HepG2 (cell line): Measurements from ENCODE around the gene BEAN1. TPM values are rescaled to one million over a fixed set of nuclear protein-coding genes. Genes with fewer than 3 reads are reported as not detected.

Experiments used
- CEBPG ChIP-seq: IDR thresholded peaks from 2 replicates; pipeline ENCODE4 v1.6.1; 2016
- FLYWCH1 ChIP-seq: sonication (generic); formaldehyde crosslinking; IDR thresholded peaks from 2 replicates; pipeline ENCODE4 v1.8.1; 2023; ENCODE audit warnings: mild to moderate bottlenecking, missing genetic modification reagents
- GABPA ChIP-seq, 2 experiments: IDR thresholded peaks; 2 replicates each; pipeline ENCODE4 v1.6.1; 2011 to 2016; ENCODE audit warnings: low read depth in 2 of 2, low read length in 1 of 2, missing biosample characterization in 1 of 2, missing genetic modification characterization in 1 of 2
- NCOA2 ChIP-seq: sonication (generic); formaldehyde crosslinking; IDR thresholded peaks from 2 replicates; pipeline ENCODE4 v1.8.0; 2022; ENCODE audit warnings: inconsistent platforms
- NFATC3 ChIP-seq: sonication (generic); formaldehyde crosslinking; IDR thresholded peaks from 2 replicates; pipeline ENCODE4 v1.5.1; 2020; ENCODE audit warnings: mild to moderate bottlenecking, missing genetic modification reagents
- NFE2L2 ChIP-seq: fragments of 150-350 bp; IDR thresholded peaks from 2 replicates; pipeline ENCODE4 v1.6.1; 2014; ENCODE audit warnings: low read length
- NPAS2 ChIP-seq: sonication (generic); formaldehyde crosslinking; IDR thresholded peaks from 2 replicates; pipeline ENCODE4 v1.8.0; 2022; ENCODE audit warnings: mild to moderate bottlenecking, missing genetic modification reagents, borderline replicate concordance
- TBL1XR1 ChIP-seq: fragments of 150-350 bp; IDR thresholded peaks from 2 replicates; pipeline ENCODE4 v1.6.1; 2014; ENCODE audit warnings: borderline replicate concordance, low read length; ENCODE audit not compliant: partially characterized antibody
- TEAD3 ChIP-seq: optimal IDR thresholded peaks from 2 replicates; pipeline ENCODE3; 2016; ENCODE audit warnings: borderline replicate concordance
- YY1 ChIP-seq: IDR thresholded peaks from 2 replicates; pipeline ENCODE4 v1.6.1; 2011; ENCODE audit warnings: low read length, low read depth, moderate library complexity, mild to moderate bottlenecking; ENCODE audit not compliant: insufficient read depth, insufficient replicate concordance
- ZBTB21 ChIP-seq: sonication (generic); formaldehyde crosslinking; IDR thresholded peaks from 2 replicates; pipeline ENCODE4 v1.4.0; 2020; ENCODE audit warnings: missing genetic modification reagents
- ZKSCAN5 ChIP-seq: sonication (generic); formaldehyde crosslinking; IDR thresholded peaks from 2 replicates; pipeline ENCODE4 v1.5.1; 2020; ENCODE audit warnings: mild to moderate bottlenecking, missing genetic modification reagents
- ZNF253 ChIP-seq: sonication (generic); formaldehyde crosslinking; IDR thresholded peaks from 2 replicates; pipeline ENCODE4 v1.8.0; 2022; ENCODE audit warnings: mild to moderate bottlenecking, missing genetic modification reagents, borderline replicate concordance
- ZNF678 ChIP-seq: sonication (generic); formaldehyde crosslinking; IDR thresholded peaks from 2 replicates; pipeline ENCODE4 v1.4.0; 2020; ENCODE audit warnings: mild to moderate bottlenecking, missing genetic modification reagents
- ZNF720 ChIP-seq: sonication (generic); formaldehyde crosslinking; IDR thresholded peaks from 2 replicates; pipeline ENCODE4 v1.4.0; 2020; ENCODE audit warnings: missing genetic modification reagents
- ZSCAN20 ChIP-seq: sonication (generic); formaldehyde crosslinking; IDR thresholded peaks from 2 replicates; pipeline ENCODE4 v1.4.0; 2020; ENCODE audit warnings: missing genetic modification reagents, mild to moderate bottlenecking, borderline replicate concordance
- ZSCAN30 ChIP-seq: sonication (generic); formaldehyde crosslinking; IDR thresholded peaks from 2 replicates; pipeline ENCODE4 v1.5.0; 2020; ENCODE audit warnings: mild to moderate bottlenecking, missing genetic modification reagents
- polyA plus RNA-seq, 8 experiments: library from polyadenylated mRNA; depleted of rRNA in 3 of 8; stranded (reverse) in 7 of 8; unstranded in 1 of 8; fragments of >200 nt; fragmentation: Illumina TruSeq in 4 of 8; extraction: Trizol in 4 of 8; gene quantifications; 2 replicates each; pipeline versions ENCODE4 v1.2.1 to v1.2.3, GENCODE V29; 2011 to 2016; ENCODE audit warnings: low read depth in 4 of 8, missing spikeins in 1 of 8, mixed read lengths in 1 of 8; ENCODE audit not compliant: insufficient read depth in 1 of 8
- total RNA-seq, 5 experiments: library from RNA; depleted of rRNA; stranded (reverse); fragments of >200 nt; fragmentation: Illumina TruSeq; extraction: Trizol; gene quantifications; 2 replicates each; pipeline ENCODE4 v1.2.3, GENCODE V29; 2016; ENCODE audit warnings: low read depth in 1 of 5
- TF ChIP-seq, protein P1 (sequence below): sonication (generic); formaldehyde crosslinking; IDR thresholded peaks from 2 replicates; pipeline ENCODE4 v1.9.0; 2022; ENCODE audit warnings: low read depth, missing genetic modification reagents
- TF ChIP-seq, protein P2 (sequence below): sonication (generic); formaldehyde crosslinking; IDR thresholded peaks from 2 replicates; pipeline ENCODE4 v1.5.0; 2020; ENCODE audit warnings: mild to moderate bottlenecking, missing genetic modification reagents
- TF ChIP-seq, protein P3 (sequence below), 2 experiments: fragments of 450-650 bp in 1 of 2; sonication (generic) in 1 of 2; formaldehyde crosslinking; IDR thresholded peaks; 2 replicates each; pipeline versions ENCODE4 v1.5.0 to v1.8.0; 2020 to 2022; ENCODE audit warnings: mild to moderate bottlenecking in 1 of 2, missing genetic modification reagents in 1 of 2
- TF ChIP-seq, protein P4 (sequence below): sonication (generic); formaldehyde crosslinking; IDR thresholded peaks from 2 replicates; pipeline ENCODE4 v1.4.0; 2020; ENCODE audit warnings: missing genetic modification reagents, mild to moderate bottlenecking, borderline replicate concordance

Gene BEAN1
- total and polyA plus RNA-seq, 2 of the 13 experiments (the other 11 are each of a cell fraction or from before 2014, with no cell fraction given): 0.53 to 1.4 TPM

DNA sequence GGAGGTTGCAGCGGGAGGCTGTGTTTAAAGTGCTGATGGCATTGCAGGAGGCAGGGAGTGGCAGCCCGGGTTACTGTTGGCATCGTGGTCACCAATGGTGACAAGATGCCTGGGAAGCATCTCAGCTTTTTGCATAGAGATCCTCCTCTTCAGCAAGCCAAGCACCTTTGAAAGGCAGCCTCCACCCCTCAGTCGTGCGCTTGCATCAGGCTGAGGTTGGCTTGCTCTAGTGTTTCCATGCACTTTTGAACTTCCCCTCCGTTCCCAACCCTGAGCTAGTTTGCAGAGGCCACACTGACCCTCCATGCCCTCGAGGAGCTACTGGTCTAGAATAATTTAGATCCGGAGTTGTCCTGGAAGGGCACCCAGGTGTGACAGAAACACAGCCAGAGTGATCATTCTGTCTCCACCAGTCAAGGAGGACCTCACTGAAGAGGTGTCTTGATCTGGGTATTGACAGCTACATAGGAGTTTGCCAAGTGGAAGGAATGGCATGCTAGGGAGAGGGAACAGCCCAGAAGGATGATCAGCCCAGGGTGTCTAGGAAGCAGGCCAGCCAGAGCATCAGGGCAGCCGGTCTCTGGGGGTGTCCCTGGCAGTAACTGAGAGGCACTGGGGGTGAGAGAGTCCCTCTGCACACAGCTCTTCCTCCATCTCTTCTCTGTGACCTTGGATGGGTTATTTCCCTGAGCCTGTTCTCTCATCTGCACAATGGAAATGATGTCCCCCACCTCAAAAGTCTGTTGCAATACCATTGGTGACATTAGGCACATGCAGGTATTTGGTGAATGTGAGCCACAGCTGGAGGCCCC, 7.7 kb downstream of the BEAN1 start (continued):
- TF ChIP-seq, protein P1, sequence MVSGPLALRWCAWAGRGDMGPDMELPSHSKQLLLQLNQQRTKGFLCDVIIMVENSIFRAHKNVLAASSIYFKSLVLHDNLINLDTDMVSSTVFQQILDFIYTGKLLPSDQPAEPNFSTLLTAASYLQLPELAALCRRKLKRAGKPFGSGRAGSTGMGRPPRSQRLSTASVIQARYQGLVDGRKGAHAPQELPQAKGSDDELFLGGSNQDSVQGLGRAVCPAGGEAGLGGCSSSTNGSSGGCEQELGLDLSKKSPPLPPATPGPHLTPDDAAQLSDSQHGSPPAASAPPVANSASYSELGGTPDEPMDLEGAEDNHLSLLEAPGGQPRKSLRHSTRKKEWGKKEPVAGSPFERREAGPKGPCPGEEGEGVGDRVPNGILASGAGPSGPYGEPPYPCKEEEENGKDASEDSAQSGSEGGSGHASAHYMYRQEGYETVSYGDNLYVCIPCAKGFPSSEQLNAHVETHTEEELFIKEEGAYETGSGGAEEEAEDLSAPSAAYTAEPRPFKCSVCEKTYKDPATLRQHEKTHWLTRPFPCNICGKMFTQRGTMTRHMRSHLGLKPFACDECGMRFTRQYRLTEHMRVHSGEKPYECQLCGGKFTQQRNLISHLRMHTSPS: 0 out of 2 replicates have a peak, but pooled peaks have one; percentile 51
- TF ChIP-seq TEAD3 (CRISPR knock-in tag): peak; percentile 92
- TF ChIP-seq, protein P2, sequence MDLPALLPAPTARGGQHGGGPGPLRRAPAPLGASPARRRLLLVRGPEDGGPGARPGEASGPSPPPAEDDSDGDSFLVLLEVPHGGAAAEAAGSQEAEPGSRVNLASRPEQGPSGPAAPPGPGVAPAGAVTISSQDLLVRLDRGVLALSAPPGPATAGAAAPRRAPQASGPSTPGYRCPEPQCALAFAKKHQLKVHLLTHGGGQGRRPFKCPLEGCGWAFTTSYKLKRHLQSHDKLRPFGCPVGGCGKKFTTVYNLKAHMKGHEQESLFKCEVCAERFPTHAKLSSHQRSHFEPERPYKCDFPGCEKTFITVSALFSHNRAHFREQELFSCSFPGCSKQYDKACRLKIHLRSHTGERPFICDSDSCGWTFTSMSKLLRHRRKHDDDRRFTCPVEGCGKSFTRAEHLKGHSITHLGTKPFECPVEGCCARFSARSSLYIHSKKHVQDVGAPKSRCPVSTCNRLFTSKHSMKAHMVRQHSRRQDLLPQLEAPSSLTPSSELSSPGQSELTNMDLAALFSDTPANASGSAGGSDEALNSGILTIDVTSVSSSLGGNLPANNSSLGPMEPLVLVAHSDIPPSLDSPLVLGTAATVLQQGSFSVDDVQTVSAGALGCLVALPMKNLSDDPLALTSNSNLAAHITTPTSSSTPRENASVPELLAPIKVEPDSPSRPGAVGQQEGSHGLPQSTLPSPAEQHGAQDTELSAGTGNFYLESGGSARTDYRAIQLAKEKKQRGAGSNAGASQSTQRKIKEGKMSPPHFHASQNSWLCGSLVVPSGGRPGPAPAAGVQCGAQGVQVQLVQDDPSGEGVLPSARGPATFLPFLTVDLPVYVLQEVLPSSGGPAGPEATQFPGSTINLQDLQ (CRISPR knock-in tag): no peak
- TF ChIP-seq, protein P3, sequence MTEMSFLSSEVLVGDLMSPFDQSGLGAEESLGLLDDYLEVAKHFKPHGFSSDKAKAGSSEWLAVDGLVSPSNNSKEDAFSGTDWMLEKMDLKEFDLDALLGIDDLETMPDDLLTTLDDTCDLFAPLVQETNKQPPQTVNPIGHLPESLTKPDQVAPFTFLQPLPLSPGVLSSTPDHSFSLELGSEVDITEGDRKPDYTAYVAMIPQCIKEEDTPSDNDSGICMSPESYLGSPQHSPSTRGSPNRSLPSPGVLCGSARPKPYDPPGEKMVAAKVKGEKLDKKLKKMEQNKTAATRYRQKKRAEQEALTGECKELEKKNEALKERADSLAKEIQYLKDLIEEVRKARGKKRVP (CRISPR knock-in tag; IDR thresholded peaks at IDR 0.05): peak in 1 of 2 experiments; percentile 96; a peak in 2 of 4 replicates
- no peak for TF ChIP-seq TBL1XR1
- TF ChIP-seq ZNF720 (CRISPR knock-in tag): 0 out of 2 replicates have a peak, but pooled peaks have one; percentile 74
- no peak for TF ChIP-seq ZSCAN30 (CRISPR knock-in tag)
- TF ChIP-seq NFE2L2: no peak
- no peak for TF ChIP-seq NPAS2 (CRISPR knock-in tag)
- TF ChIP-seq FLYWCH1 (CRISPR knock-in tag): no peak
- TF ChIP-seq ZNF253 (CRISPR knock-in tag): 0 out of 2 replicates have a peak, but pooled peaks have one; percentile 24
- no peak for TF ChIP-seq ZBTB21 (CRISPR knock-in tag)
- TF ChIP-seq YY1: no peak
- TF ChIP-seq ZNF678 (CRISPR knock-in tag): no peak
- no peak for TF ChIP-seq ZKSCAN5
- peak; percentile 94 for TF ChIP-seq CEBPG (CRISPR knock-in tag)
- no peak for TF ChIP-seq ZSCAN20
- peak; percentile 45 for TF ChIP-seq NCOA2
- TF ChIP-seq, protein P4, sequence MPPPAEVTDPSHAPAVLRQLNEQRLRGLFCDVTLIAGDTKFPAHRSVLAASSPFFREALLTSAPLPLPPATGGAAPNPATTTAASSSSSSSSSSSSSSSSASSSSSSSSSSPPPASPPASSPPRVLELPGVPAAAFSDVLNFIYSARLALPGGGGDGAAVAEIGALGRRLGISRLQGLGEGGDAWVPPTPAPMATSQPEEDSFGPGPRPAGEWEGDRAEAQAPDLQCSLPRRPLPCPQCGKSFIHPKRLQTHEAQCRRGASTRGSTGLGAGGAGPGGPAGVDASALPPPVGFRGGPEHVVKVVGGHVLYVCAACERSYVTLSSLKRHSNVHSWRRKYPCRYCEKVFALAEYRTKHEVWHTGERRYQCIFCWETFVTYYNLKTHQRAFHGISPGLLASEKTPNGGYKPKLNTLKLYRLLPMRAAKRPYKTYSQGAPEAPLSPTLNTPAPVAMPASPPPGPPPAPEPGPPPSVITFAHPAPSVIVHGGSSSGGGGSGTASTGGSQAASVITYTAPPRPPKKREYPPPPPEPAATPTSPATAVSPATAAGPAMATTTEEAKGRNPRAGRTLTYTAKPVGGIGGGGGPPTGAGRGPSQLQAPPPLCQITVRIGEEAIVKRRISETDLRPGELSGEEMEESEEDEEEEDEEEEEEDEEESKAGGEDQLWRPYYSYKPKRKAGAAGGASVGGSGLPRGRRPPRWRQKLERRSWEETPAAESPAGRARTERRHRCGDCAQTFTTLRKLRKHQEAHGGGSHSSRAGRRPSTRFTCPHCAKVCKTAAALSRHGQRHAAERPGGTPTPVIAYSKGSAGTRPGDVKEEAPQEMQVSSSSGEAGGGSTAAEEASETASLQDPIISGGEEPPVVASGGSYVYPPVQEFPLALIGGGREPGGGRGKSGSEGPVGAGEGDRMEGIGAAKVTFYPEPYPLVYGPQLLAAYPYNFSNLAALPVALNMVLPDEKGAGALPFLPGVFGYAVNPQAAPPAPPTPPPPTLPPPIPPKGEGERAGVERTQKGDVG (CRISPR knock-in tag): no peak
- TF ChIP-seq NFATC3: no peak
- no peak for TF ChIP-seq GABPA (IDR thresholded peaks at IDR 0.05; ENCODE audit: low read depth, low read length)
- peak; percentile 33; the same call in 1 of the 2 replicates for TF ChIP-seq GABPA (CRISPR knock-in tag; IDR thresholded peaks at IDR 0.05; ENCODE audit: low read depth)
